Endodermal cell (in vitro differentiated cells): ENCODE measurements around the gene OXCT1. TPM values are rescaled to one million over a fixed set of nuclear protein-coding genes. Genes with fewer than 3 reads are reported as not detected.
"Not testable (repeated sequence)": the region's sequence is repeated elsewhere in the genome, so short reads cannot be mapped to it uniquely, and the experiment has no call there.

ENCODE experiments used
- DNase-seq: peaks from one replicate; pipeline ENCODE4 v3.0.0-alpha.2; 2017
- H3K27ac ChIP-seq: 2 replicates; pipeline ENCODE4 v1.5.1; 2013; ENCODE audit warnings: mild to moderate bottlenecking, low read depth, low read length, moderate library complexity
- H3K27me3 ChIP-seq: 2 replicates; pipeline ENCODE4 v1.6.1; 2013; ENCODE audit warnings: mild to moderate bottlenecking, low read length, moderate library complexity; ENCODE audit not compliant: insufficient read depth, control insufficient read depth, poor library complexity, severe bottlenecking
- H3K36me3 ChIP-seq: 2 replicates; pipeline ENCODE4 v1.7.0; 2013; ENCODE audit warnings: mild to moderate bottlenecking, low read length, moderate library complexity; ENCODE audit not compliant: control insufficient read depth, insufficient read depth
- H3K4me1 ChIP-seq: one replicate; pipeline ENCODE4 v1.7.0; 2013; ENCODE audit warnings: low read length; ENCODE audit not compliant: control insufficient read depth, insufficient read depth
- H3K4me3 ChIP-seq: 2 replicates; pipeline ENCODE4 v1.5.1; 2013; ENCODE audit warnings: mild to moderate bottlenecking, low read length, moderate library complexity
- H3K9ac ChIP-seq: 2 replicates; pipeline ENCODE4 v1.6.1; 2013; ENCODE audit warnings: mild to moderate bottlenecking, low read length, moderate library complexity; ENCODE audit not compliant: poor library complexity, severe bottlenecking; ENCODE audit errors: extremely low read depth
- H3K9me3 ChIP-seq: 2 replicates; pipeline ENCODE4 v1.6.1; 2013; ENCODE audit warnings: mild to moderate bottlenecking, low read length, moderate library complexity; ENCODE audit not compliant: control insufficient read depth
- H3K27ac Mint-ChIP-seq: 2 replicates; pipeline ENCODE4 v1.8.0; 2020; ENCODE audit warnings: mixed read lengths
- H3K27me3 Mint-ChIP-seq: 2 replicates; pipeline ENCODE4 v1.8.0; 2021; ENCODE audit warnings: mild to moderate bottlenecking, mixed read lengths; ENCODE audit not compliant: insufficient read depth
- H3K36me3 Mint-ChIP-seq: 2 replicates; pipeline ENCODE4 v1.8.0; 2020; ENCODE audit warnings: low read depth, mixed read lengths
- H3K4me1 Mint-ChIP-seq: 2 replicates; pipeline ENCODE4 v1.8.0; 2020; ENCODE audit warnings: mixed read lengths
- H3K4me3 Mint-ChIP-seq: 2 replicates; pipeline ENCODE4 v1.8.0; 2020; ENCODE audit warnings: mild to moderate bottlenecking, moderate library complexity, mixed read lengths
- H3K9me3 Mint-ChIP-seq: 2 replicates; pipeline ENCODE4 v1.8.0; 2020; ENCODE audit warnings: mild to moderate bottlenecking, mixed read lengths
- WGBS, 2 experiments: methylation state at CpG; one replicate each; pipeline versions ENCODE4 v1.1.5 to v1.1.7; 2013; ENCODE audit warnings: missing lambda C conversion rate in 2 of 2, mixed read lengths in 1 of 2; ENCODE audit not compliant: insufficient coverage in 1 of 2, insufficient read length in 1 of 2; 5-methylcytosine and 5-hydroxymethylcytosine counted together
- total RNA-seq, 2 donors: library from RNA; stranded (reverse); fragmentation: NEBNext Ultra II Directional in 1 of 2; extraction: Animal tissue kit (Norgen Biotek cat#: 25700) in 1 of 2; gene quantifications; 2 replicates in 1 of 2; 3 replicates in 1 of 2; pipeline ENCODE4 v1.2.1, GENCODE V29; 2021
- TF ChIP-seq, protein P1 (sequence below): fragments of 200-600 bp; sonication (generic); conservative IDR thresholded peaks from 2 replicates; pipeline ENCODE4 v1.5.0; 2021; ENCODE audit warnings: antibody characterized with exemption, mild to moderate bottlenecking

The OXCT1 gene
- total RNA-seq, 2 donors from 2014 or later: 24.5 to 25.1 TPM

DNA sequence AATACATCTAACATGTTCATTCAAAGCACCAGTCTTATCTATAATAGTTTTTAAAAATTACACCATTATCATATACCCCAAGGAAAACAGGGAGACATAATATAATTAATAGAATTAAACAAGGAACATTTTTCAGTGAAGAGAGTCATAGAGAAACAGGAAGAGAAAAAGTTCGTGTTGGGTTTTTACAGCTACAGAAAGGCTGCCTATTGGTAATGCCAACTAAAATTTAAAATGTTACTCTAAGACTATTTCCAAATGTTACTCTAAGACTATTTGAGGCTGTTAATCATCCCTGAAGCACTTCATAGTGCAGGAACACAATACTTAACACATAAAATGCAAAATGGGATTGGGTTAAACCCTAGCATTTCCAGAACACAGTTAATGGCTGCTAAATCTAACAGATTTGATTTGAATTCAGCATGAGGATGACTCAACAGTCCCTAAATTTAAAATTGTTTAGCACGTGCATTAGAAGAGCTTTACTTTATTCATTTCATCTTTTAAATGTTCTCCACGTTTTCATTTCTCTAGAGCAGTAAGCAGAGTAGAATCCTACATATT, 54.5 kb downstream of the OXCT1 start:
- Histone ChIP-seq H3K9me3 (no peaks in the 10 kb centered on the region), H3K4me1 (no peaks in the 10 kb centered on the region), H3K4me3 (no peak overlapping the region), H3K9ac (no peak overlapping the region), H3K36me3 (no peaks in the 10 kb centered on the region), H3K27me3 (no peaks in the 10 kb centered on the region), H3K27ac (no peak overlapping the region)
- Mint-ChIP-seq H3K27me3 (no peaks in the 10 kb centered on the region), H3K4me3 (no peak overlapping the region), H3K27ac (no peak overlapping the region), H3K4me1 (peaks cover 1% of the 10 kb centered on the region), H3K36me3 (no peaks in the 10 kb centered on the region), H3K9me3 (no peaks in the 10 kb centered on the region)
- DNase-seq: no peak
- TF ChIP-seq, protein P1, sequence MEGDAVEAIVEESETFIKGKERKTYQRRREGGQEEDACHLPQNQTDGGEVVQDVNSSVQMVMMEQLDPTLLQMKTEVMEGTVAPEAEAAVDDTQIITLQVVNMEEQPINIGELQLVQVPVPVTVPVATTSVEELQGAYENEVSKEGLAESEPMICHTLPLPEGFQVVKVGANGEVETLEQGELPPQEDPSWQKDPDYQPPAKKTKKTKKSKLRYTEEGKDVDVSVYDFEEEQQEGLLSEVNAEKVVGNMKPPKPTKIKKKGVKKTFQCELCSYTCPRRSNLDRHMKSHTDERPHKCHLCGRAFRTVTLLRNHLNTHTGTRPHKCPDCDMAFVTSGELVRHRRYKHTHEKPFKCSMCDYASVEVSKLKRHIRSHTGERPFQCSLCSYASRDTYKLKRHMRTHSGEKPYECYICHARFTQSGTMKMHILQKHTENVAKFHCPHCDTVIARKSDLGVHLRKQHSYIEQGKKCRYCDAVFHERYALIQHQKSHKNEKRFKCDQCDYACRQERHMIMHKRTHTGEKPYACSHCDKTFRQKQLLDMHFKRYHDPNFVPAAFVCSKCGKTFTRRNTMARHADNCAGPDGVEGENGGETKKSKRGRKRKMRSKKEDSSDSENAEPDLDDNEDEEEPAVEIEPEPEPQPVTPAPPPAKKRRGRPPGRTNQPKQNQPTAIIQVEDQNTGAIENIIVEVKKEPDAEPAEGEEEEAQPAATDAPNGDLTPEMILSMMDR: no peak
- WGBS, 2 experiments: 83% methylated on average over 3 of the region's 3 CpGs; no CpG with 5 or more reads in 1 of the 2 experiments

GRCh38 chr5:41815261-41815660, 55.0 kb downstream of the OXCT1 start:
- Histone ChIP-seq H3K9me3 (no peaks in the 10 kb centered on the region), H3K9ac (no peak overlapping the region), H3K4me1 (no peaks in the 10 kb centered on the region), H3K36me3 (no peaks in the 10 kb centered on the region), H3K27me3 (no peaks in the 10 kb centered on the region), H3K4me3 (no peak overlapping the region), H3K27ac (no peak overlapping the region)
- Mint-ChIP-seq H3K27ac (no peak overlapping the region), H3K36me3 (no peaks in the 10 kb centered on the region), H3K4me1 (peaks cover 5% of the 10 kb centered on the region), H3K4me3 (no peak overlapping the region), H3K27me3 (no peaks in the 10 kb centered on the region), H3K9me3 (no peaks in the 10 kb centered on the region)
- DNase-seq: no peak
- TF ChIP-seq, protein P1: no peak

DNA sequence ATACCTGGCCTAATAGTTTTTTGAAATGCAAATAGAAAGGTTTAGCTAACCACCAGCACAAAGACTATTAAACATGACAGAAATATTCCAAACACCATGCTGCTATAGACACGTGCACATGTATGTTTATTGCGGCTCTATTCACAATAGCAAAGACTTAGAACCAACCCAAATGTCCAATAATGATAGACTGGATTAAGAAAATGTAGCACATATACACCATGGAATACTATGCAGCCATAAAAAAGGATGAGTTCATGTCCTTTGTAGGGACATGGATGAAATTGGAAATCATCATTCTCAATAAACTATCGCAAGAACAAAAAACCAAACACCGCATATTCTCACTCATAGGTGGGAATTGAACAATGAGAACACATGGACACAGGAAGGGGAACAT, 55.9 kb downstream of the OXCT1 start:
- H3K4me1 Mint-ChIP-seq: peaks cover 10% of the 10 kb centered on the region
- H3K9ac ChIP-seq, H3K36me3 ChIP-seq, H3K27ac ChIP-seq, H3K9me3 Mint-ChIP-seq, H3K4me1 ChIP-seq, H3K27me3 ChIP-seq, H3K9me3 ChIP-seq, H3K36me3 Mint-ChIP-seq, H3K4me3 ChIP-seq, H3K4me3 Mint-ChIP-seq, H3K27me3 Mint-ChIP-seq, H3K27ac Mint-ChIP-seq, DNase-seq: not testable (repeated sequence)
- 100% methylated on average over 2 of the region's 4 CpGs; no CpG with 5 or more reads in 1 of the 2 experiments for WGBS, 2 experiments

- TF ChIP-seq, protein P1: no peak
- no peaks in the 10 kb centered on the region for H3K9me3 Mint-ChIP-seq
These were observed 58.1 kb downstream of the OXCT1 start for GRCh38 chr5:41812156-41812555.

More at GRCh38 chr5:41812156-41812555, 58.1 kb downstream of the OXCT1 start:
- WGBS, 2 experiments: 91 to 97% methylated on average over 4 of the region's 4 CpGs
- Mint-ChIP-seq H3K27ac (no peak overlapping the region), H3K36me3 (no peaks in the 10 kb centered on the region), H3K4me3 (no peak overlapping the region), H3K4me1 (peaks cover 10% of the 10 kb centered on the region), H3K27me3 (no peaks in the 10 kb centered on the region)
- no peak overlapping the region for H3K9ac ChIP-seq
- H3K27ac ChIP-seq: no peak overlapping the region
- H3K4me1 ChIP-seq: no peaks in the 10 kb centered on the region
- no peak for DNase-seq
- no peaks in the 10 kb centered on the region for H3K9me3 ChIP-seq
- H3K27me3 ChIP-seq: no peaks in the 10 kb centered on the region
- no peak overlapping the region for H3K4me3 ChIP-seq
- H3K36me3 ChIP-seq: no peaks in the 10 kb centered on the region
